HG03175 (cell line): ENCODE measurements around the gene FLNC.

Experiments used
- ATAC-seq: cut with Tn5 transposase; IDR thresholded peaks from one replicate; pipeline ENCODE4 v1.9.1; 2021; ENCODE audit warnings: mild to moderate bottlenecking, moderate library complexity; ENCODE audit not compliant: unreplicated experiment

FLNC gene

GRCh38 chr7:128844777-128845311 lies 14.6 kb downstream of the FLNC start:
- no peak for ATAC-seq

- ATAC-seq, result no peak
These were observed 15.3 kb downstream of the FLNC start for GRCh38 chr7:128845475-128845874.

- ATAC-seq, result no peak
These were observed 15.8 kb downstream of the FLNC start for GRCh38 chr7:128845987-128846386.

GRCh38 chr7:128846781-128847444 lies 16.7 kb downstream of the FLNC start:
- ATAC-seq, result no peak

- ATAC-seq, result no peak
These were observed 17.6 kb downstream of the FLNC start for GRCh38 chr7:128847721-128848211.

GRCh38 chr7:128848289-128849155 lies 18.3 kb downstream of the FLNC start:
- no peak for ATAC-seq

GRCh38 chr7:128849156-128849515 lies 18.9 kb downstream of the FLNC start:
- no peak for ATAC-seq

GRCh38 chr7:128849804-128850490 lies 19.7 kb downstream of the FLNC start:
- ATAC-seq, result no peak

GRCh38 chr7:128852537-128853254 lies 22.5 kb downstream of the FLNC start:
- ATAC-seq, result no peak

GRCh38 chr7:128853799-128854198 lies 23.6 kb downstream of the FLNC start:
- ATAC-seq, result no peak

GRCh38 chr7:128854396-128854795 lies 24.2 kb downstream of the FLNC start:
- ATAC-seq, result no peak

- no peak for ATAC-seq
These were observed 25.4 kb downstream of the FLNC start for GRCh38 chr7:128855559-128855958.

GRCh38 chr7:128856001-128856718 lies 26.0 kb downstream of the FLNC start:
- ATAC-seq, result no peak

- ATAC-seq, result no peak
These were observed 28.4 kb downstream of the FLNC start for GRCh38 chr7:128858380-128859231.

- ATAC-seq, result no peak
These were observed 29.3 kb downstream of the FLNC start for GRCh38 chr7:128859232-128860157.

GRCh38 chr7:128860158-128861073 lies 30.2 kb downstream of the FLNC start:
- ATAC-seq, result no peak

- no peak for ATAC-seq
These were observed 31.9 kb downstream of the FLNC start for GRCh38 chr7:128861957-128862570.
